Uterus (tissue), 2 donors: Measurements from ENCODE around the gene HPSE2.

ENCODE experiments used
- POLR2A ChIP-seq, 2 donors: fragments of 450-650 bp; IDR thresholded peaks; one replicate each; pipeline ENCODE4 v1.6.1; 2016; ENCODE audit warnings: antibody characterized with exemption in 2 of 2, mild to moderate bottlenecking in 1 of 2, moderate library complexity in 1 of 2
- TF ChIP-seq, protein P1 (sequence below), 4 experiments: fragments of 200-600 bp in 2 of 4; fragments of 450-650 bp in 2 of 4; sonication (generic) in 2 of 4; IDR thresholded peaks; one replicate each; pipeline ENCODE4 v1.5.1; 2016 to 2019; ENCODE audit warnings: antibody characterized with exemption in 4 of 4, mild to moderate bottlenecking in 2 of 4, moderate library complexity in 1 of 4

- TF ChIP-seq POLR2A (IDR thresholded peaks at IDR 0.05): no peak
- TF ChIP-seq, protein P1, sequence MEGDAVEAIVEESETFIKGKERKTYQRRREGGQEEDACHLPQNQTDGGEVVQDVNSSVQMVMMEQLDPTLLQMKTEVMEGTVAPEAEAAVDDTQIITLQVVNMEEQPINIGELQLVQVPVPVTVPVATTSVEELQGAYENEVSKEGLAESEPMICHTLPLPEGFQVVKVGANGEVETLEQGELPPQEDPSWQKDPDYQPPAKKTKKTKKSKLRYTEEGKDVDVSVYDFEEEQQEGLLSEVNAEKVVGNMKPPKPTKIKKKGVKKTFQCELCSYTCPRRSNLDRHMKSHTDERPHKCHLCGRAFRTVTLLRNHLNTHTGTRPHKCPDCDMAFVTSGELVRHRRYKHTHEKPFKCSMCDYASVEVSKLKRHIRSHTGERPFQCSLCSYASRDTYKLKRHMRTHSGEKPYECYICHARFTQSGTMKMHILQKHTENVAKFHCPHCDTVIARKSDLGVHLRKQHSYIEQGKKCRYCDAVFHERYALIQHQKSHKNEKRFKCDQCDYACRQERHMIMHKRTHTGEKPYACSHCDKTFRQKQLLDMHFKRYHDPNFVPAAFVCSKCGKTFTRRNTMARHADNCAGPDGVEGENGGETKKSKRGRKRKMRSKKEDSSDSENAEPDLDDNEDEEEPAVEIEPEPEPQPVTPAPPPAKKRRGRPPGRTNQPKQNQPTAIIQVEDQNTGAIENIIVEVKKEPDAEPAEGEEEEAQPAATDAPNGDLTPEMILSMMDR (IDR thresholded peaks at IDR 0.05): no peak
These were observed 588.4 kb downstream of the HPSE2 start for GRCh38 chr10:98646998-98647917.
